K562 (cell line): ENCODE data around the gene WIPF2. TPM values are rescaled to one million over a fixed set of nuclear protein-coding genes. Genes with fewer than 3 reads are reported as not detected.

Experiments
- CREB5 ChIP-seq: fragments of 250-450 bp; sonication (Bioruptor Pico); IDR thresholded peaks from 2 replicates; pipeline ENCODE4 v1.5.0; 2020; ENCODE audit warnings: mild to moderate bottlenecking
- POLR2AphosphoS5 ChIP-seq: IDR thresholded peaks from 2 replicates; pipeline ENCODE4 v1.6.1; 2011; ENCODE audit warnings: mild to moderate bottlenecking, low read depth, low read length, moderate library complexity; ENCODE audit not compliant: control insufficient read depth, insufficient read depth
- PRDM10 ChIP-seq: fragments of 450-650 bp; IDR thresholded peaks from 2 replicates; pipeline ENCODE4 v1.6.1; 2018; ENCODE audit not compliant: partially characterized antibody
- SAFB ChIP-seq: fragments of 200-400 bp; formaldehyde crosslinking; IDR thresholded peaks from 2 replicates; pipeline ENCODE4 v1.6.1; 2017; ENCODE audit warnings: low read depth, low read length, borderline replicate concordance
- polyA plus RNA-seq, 8 experiments: library from polyadenylated mRNA; depleted of rRNA in 4 of 8; stranded (reverse) in 5 of 8; unstranded in 3 of 8; fragments of >200 nt; fragmentation: Nextera tagmentation in 2 of 8; fragmentation: Illumina TruSeq in 1 of 8; extraction: Ambion mirVana in 2 of 8; extraction: Trizol in 1 of 8; gene quantifications; 2 replicates each; pipeline versions ENCODE4 v1.2.1 to v1.2.3, GENCODE V29; 2011 to 2014; ENCODE audit warnings: inconsistent platforms in 1 of 8, missing spikeins in 1 of 8
- total RNA-seq, 7 experiments: library from RNA; depleted of rRNA in 6 of 7; stranded (reverse); fragments of >200 nt in 6 of 7; fragmentation: Illumina TruSeq in 2 of 7; extraction: Trizol in 2 of 7; gene quantifications; 2 replicates each; pipeline versions ENCODE4 v1.2.1 to v1.2.3, GENCODE V29; 2011 to 2021; ENCODE audit warnings: low replicate concordance in 1 of 7

WIPF2 gene
- total and polyA plus RNA-seq, 9 of the 15 experiments (the other 6 are each of a cell fraction or from before 2014, with no cell fraction given) = 3.6 to 15.0 (median 5.3) TPM

GRCh38 chr17:40307740-40308239 is 88.7 kb downstream of the WIPF2 start (continued):
- TF ChIP-seq CREB5 = no peak
- TF ChIP-seq POLR2AphosphoS5 = peak; percentile 34; the same call in 1 of the 2 replicates
- TF ChIP-seq PRDM10 = peak; percentile 25
- TF ChIP-seq SAFB = no peak
